ENCODE measurements around the gene CPA5.

The CPA5 gene

DNA sequence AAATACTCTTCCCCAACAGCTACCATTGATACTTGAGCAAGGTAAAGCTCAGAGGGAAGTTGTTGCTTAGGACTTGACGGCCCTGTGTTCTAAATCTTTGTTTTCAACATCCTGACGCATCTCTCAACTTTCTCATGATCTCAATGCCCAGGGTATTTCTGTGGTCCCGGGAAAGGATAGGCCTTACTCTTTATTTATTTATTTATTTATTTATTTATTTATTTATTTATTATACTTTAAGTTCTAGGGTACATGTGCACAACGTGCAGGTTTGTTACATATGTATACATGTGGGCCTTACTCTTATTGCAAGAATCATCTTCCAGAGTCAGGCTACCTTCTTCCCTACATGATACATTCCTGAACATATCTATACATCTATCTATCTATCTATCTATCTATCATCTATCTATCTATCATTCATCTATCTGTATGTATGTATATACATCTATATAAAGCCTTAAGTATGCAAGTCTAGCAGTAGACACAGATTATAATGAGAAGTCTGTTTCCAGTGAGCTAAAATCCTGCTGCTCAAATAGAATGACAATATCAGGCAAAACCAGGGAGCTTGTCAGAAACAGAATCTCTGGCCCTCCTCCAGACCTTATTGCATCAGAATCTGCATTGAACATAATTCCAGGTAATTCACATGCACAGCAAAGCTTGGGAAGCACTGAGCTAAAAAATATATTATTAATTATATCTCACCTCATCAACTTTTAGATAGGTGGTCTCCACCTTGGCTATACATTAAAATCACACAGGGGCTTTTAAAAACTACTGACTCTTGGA lies 12.2 kb upstream of the CPA5 start:
- DNase-seq (ENCODE audit: low read depth) = no peak

DNA sequence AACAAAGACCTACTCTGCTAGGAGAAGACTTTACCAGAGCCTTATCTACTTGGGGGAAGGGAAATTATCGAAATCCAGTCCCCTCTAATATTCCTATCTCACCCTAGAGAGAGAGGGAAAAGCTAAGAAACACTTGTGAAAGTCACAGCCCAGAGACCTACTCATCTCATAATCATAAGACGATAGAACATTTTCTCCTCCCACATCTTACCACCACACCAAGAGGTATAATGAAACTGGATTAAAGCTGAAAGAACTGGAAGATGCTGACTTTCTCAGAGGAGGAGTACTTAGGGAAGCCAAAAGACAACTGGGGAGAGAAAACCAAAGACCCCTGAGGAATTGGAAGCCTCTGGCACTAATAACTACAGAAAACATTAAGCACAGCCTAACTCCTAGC lies 10.8 kb upstream of the CPA5 start:
- no peak for DNase-seq (ENCODE audit: low read depth)

DNA sequence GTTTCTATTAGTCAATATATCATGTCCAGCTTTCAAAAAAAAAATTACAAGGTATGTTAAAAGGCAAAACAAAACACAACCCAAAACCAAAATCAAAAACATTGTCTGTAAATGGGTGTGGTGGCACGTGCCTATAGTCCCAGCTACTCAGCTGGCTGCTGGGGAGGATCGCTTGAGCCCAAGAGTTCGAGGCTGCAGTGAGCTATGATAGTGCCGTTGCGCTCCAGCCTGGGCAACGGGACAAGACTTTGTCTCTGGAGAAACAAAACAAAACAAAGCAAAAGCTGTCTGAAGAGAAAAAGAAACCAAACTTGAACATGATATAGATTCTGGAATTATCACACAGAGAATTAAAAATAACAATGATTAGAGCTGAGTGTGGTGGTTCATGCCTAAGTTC lies 10.3 kb upstream of the CPA5 start:
- DNase-seq (ENCODE audit: low read depth) = no peak

DNA sequence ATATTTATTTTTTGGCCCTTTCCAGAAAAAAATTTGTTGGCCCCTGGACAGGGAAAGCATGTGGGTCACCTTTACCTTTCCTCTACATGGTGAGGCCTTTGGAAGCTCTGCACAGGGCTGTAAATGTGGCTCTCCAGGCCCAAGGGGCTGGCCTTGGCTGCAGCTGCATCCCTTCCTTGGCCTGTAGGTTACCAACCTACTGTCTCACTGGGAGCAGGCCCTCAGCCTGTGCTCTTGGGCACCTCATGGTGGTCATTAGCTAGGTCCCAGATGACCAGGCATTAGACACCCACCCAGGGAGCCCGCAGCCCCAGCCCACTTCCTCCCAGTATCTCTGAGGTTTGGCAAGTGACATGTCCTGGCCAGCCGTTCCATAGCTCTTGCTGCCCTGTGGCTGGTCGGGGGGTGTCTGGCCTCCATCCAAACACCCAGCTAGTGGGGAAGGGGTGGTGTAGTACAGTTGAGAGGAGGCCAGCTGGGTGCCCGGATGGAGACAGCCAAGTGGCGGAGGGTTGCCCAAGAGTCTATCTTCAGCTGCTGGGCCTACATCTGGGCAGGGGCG lies 7.1 kb upstream of the CPA5 start:
- no peak for DNase-seq (ENCODE audit: low read depth)

DNA sequence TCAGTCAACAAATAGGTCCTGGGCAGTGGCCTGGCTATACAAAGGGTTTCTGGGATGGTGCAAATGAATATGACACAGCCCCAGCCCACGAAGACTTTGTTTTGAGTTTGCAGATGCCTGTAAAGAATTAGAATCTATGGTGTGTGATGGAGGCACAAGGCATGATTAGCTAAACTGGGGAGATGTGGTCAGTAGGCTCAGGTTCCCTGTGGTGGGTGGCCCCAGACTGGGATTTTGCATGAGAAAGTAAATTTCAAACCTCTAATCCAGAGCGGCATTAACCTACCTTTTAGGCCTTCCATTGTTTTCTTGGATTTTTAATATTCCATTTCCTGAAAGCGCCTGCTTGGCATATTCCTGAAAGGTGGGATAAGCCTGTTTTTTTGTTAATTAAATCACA lies 6.4 kb upstream of the CPA5 start:
- DNase-seq (ENCODE audit: low read depth) = no peak

DNA sequence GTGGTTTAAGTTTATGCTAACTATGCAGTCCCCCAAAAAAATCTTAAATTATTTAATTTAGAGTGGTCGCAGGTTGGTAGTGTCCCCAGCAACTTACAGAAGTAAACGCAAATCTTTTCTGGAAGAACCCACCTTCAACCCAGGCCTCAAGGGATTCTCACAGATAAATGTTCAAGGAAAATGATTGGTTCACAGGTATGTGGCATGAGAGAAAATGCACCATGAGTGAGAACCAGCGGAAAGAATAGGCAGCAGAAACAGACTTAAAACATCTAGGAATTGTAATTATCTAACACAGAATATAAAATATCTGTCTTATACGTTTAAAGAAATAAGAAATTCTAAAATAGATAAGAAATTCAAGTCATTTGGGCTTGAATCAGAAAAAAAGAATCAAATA lies 2.7 kb upstream of the CPA5 start:
- DNase-seq (ENCODE audit: low read depth) = no peak

DNA sequence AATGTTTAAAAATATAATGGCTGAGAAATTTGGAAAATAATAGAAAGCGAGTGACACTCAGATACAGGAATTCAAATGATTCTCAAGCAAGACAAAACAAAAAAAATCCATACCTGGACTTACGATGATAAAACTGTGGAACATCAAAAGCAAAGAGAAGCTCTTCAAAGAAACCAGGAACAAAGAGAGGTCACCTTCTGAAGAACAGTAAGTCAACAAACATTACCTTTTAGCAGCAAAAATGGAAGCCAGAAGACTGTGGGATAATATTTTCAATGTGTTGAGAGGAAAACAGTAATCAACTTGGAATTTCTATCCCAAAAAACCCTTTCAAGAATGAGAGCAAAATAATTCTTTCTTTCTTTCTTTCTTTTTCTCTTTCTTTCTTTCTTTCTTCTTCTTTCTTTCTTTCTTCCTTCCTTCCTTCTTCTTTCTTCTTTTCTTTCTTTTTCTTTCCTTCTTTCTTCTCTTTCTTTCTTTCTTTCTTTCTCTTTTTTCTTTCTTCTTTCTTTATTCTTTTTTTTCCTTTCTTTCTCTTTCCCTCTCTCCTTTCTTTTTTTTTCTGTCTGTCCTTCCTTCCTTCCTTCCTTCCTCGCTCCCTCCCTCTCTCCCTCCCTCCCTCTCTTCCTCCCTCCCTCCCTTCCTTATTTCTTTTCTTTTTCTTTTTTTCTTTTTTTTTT lies 1.8 kb upstream of the CPA5 start:
- no peak for DNase-seq (ENCODE audit: low read depth)

DNA sequence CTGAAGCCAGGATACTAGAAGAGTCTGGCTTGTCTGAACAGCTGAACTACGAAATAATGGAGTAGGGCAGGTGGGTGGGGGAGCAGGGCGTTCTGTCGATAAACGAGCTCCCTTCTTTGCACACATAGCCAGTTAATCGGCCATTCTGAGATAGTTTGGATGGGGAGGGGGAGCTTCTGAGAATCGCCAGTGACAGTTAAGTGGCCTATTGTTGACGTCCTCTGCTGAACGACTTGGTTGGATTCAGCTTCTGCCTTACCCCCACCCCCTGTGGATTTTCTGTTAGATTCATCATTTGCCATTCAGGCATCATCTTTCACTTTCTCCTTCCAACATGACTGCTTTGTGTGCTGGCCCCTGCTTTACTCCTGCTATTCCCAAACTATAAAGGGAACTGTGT lies 520 bp downstream of the CPA5 start:
- no peak for DNase-seq (ENCODE audit: low read depth)

DNA sequence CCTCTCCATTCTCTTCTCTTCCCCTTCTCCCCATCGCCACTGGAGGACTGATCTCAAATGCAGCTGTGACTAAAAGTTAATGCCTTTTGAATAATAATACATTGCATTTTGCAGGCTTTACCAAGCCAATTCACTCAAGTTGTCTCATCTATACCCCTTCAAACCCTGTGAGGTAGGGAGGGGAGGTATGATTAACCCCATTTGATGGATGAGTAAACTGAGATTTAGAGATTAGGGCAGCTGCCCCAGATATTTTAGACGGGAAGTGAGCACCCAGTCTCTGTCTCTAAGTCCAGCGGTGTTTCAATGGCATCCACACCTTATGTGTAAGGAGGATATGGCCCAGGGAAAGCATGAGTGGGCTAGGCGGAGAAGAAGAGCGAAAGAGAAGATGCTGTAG lies 1.1 kb downstream of the CPA5 start:
- DNase-seq (ENCODE audit: low read depth) = no peak

DNA sequence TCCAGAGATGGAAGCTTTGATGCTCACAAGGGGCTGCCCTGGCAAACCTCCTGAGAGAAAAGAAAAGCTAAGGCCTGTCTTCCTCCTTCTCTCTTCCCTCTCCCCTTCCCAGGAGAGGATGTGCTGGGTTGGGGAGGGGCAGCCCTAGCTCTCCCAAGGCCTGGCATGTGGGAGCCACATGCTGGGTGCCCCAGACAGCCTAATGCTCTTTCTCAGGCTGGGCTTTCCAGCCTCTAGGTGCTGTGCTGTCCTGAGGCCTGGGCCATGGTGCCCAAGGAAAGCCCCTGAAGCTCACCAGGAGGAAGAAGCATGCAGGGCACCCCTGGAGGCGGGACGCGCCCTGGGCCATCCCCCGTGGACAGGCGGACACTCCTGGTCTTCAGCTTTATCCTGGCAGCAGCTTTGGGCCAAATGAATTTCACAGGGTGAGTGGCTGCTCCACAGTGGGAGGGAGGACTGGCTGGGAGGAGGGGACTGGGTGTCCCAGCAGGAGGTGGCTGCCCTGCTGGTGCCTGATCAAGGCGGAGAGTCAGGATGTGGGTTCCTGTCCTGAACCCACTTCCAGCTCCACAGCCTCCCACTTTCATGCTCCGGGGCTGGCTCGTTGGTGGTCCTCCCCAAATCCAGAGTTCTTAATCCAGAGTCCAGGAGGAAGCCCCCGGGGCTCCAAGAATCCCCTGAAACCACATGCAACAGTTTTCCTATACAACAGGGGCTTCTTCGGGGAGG lies 1.7 kb downstream of the CPA5 start:
- no peak for DNase-seq (ENCODE audit: low read depth)

DNA sequence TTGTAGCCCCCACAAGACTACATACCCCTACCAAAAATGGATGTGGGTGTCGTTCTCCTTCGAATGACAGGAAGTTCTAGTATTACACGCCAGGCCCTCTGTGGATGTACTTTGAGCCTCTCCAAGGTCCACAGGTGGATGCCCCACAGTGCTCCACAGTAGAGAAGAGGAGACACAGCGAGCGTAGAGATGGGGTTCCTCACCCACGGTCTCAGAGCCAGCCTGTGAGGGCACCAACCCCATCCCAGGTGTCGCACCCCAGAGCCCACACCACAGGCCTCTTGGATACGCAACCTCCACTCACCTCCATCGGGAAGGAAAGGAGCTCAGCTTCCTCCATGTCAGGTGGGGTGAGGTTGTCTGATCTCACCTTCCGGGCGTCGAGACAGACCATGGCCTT lies 2.3 kb downstream of the CPA5 start:
- DNase-seq (ENCODE audit: low read depth) = no peak

DNA sequence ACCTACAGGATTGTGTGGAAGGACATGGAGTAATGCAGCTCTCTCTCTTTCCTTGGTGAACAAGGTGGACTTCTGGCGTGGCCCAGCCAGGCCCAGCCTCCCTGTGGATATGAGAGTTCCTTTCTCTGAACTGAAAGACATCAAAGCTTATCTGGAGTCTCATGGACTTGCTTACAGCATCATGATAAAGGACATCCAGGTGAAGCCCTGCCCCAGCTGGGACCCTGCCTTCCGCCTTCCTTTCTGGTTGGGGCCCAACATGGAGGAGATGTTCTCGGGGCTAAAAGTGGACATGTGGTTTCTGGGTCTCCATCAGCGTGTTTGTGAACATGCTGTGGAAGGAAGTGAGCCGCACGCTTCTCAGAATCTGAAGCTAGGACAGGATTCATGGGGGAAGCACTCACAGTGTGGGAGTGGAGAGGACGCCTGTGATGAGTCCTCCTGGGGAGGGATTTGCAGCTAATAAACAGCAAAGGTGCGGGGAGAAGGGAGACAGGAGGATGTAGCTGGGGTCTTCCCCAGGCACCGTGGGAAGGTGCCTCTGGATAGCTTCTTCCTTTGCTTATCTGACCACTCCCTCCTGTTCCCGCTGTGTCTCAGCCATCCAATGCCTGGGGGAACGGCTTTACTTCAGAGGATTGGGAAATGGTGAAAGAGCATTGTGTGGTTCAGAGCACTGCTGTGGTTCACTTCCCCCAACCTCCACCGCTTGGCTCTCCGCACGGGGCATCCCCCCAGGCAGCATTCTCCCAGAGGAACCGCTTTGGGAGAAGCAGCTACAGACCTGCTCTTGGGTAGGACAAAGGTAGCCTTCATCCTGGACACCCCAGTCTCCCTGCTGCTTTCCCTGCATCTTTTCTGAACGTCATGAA lies 5.5 kb downstream of the CPA5 start:
- no peak for DNase-seq (ENCODE audit: low read depth)

DNA sequence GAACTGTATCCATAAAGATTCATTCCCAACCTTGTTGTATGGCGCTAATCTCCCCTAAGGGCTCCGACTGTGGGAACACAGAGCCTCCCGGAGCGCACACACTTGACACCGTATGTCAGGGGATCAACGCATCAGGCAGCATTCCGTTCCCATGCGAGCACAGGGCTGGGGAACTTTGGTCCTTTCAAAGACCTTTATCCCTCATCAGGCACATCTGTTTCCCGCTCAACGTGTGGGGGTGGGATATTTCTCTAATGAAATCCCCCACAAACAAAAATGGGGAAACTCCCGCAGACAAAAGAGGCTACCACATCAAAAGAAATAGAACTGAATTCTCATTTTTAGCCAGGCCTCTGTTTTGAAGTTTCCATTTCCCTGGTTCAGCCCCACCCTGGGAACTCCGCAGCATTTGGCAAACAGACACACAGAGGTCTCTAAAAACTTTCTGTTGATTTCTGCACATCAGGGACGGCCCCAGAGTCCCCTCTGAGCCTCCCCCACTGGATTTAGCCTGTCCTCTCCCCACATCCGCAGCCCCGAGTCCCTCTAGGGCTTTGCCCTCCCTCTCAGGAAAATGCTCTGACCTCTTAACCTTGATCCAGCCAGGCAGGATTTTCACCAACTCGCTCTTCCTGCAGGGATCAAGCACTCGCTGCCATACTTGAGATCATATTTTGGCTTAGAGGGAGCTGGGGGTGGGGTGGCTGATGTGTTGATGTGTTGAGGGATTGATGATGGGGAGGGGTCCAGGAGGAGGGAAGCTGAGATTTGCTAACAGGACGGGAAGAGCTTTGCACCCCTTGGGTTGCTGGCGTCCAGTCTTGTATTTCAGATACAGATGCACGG lies 6.6 kb downstream of the CPA5 start:
- no peak for DNase-seq (ENCODE audit: low read depth)

DNA sequence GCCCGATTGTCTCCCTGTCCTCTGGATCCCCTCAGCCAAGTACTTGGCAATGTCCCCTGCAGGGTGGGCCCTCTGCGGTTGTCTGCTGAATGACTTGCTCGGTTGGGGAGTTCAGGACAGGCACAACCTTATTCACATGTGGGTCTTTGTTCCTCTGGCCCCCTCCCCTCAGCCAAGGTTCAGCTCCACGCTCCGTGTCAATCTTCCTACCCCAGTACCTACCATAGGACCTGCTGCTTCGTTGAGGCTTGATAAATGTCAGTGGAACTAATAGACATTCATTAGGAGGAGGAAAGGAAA lies 7.1 kb downstream of the CPA5 start:
- DNase-seq (ENCODE audit: low read depth) = no peak

DNA sequence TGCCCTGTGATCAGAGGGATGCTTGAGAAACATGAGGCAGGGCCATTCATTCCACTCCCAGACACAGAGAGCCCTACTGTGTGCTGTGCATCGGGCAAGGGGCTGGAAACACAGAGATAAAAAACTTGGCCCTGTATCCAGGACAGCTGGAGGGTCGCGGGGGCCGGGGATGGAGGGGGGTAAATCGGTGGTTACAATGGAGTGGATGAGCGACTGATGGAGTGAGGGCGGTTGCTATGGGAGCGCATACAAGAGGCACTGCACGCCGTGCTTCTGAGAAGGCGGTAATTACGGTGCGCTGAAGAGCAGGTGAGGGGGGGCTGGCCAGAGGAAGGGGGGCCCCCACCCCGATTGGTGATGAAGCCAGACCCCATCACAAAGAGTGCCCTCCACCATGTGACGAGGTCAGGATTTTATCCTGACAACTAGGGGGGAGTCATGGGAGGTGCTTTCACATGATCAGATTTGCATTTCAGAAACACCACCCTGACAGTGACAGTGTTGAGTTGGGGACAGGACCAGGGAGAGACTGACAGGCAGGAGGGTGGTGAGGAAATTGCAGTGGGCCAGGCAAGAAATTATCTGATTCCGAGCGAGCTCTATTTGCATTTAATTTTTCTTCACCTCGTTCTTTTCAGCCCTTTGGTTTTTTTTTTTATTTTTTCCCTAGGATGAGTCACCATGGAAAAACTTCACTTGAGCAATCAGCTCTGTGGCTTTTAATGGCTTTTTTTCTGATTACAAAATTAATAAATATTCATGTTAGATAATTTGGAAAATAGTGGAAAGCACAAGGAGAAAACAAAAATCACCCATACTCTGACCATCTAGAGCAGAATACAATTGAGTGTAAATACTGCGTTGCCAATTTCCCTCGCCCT lies 7.8 kb downstream of the CPA5 start:
- no peak for DNase-seq (ENCODE audit: low read depth)

DNA sequence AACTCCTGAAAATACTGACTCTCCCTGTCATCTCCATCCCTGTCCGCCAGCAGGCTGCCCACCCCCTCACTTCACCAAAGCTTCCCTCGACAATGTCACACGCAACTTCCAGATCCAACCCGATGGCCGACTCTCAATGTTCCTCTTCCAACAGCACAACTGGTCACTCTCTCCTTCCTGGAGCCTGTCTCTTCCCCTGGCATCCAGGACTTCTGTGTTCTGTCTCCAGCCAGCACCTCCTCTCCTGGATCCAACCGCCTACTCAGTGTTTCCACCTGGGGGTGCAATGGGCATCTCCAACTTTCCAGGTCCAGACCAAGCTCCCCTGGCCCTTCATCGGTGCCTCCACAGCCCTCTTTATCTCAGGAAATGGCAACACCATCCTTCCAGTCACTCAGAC lies 8.6 kb downstream of the CPA5 start:
- DNase-seq (ENCODE audit: low read depth) = no peak

DNA sequence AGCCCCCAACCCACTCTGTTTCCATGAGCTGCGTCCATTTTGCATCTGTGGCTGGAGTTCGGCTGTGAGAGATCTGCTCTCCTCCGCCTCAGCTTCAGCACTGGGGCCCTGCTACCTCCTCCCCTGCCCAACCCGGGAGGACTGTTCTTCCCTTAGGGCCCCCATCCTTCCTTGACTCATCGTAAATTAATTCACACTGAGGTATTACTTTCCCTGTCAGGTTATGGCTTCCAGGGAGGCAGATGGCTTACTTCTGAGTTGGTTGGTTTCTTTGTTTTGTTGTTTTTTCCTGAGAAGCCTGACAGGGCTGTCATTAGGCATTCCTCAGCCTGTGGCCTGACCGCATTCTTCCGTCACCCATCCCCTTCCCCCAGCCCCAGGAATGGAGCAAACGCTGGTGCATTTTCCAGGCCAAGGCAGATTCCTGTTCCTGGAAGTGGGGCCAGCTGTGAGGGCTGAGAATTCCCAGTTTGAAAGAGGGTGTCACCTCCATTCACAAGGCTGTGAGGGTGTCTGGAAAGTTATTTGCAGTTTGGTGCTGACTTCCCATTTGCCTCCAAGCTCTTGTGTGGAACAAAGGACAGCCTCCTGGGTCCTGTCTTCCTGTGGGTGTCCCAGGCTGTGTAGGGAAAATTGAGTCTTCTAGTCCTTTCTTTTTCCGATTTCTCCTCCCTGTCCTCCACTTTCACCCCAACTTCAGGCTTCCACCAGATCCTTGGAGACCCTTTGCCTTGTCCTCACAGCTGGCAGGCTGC lies 11.7 kb downstream of the CPA5 start:
- no peak for DNase-seq (ENCODE audit: low read depth)

DNA sequence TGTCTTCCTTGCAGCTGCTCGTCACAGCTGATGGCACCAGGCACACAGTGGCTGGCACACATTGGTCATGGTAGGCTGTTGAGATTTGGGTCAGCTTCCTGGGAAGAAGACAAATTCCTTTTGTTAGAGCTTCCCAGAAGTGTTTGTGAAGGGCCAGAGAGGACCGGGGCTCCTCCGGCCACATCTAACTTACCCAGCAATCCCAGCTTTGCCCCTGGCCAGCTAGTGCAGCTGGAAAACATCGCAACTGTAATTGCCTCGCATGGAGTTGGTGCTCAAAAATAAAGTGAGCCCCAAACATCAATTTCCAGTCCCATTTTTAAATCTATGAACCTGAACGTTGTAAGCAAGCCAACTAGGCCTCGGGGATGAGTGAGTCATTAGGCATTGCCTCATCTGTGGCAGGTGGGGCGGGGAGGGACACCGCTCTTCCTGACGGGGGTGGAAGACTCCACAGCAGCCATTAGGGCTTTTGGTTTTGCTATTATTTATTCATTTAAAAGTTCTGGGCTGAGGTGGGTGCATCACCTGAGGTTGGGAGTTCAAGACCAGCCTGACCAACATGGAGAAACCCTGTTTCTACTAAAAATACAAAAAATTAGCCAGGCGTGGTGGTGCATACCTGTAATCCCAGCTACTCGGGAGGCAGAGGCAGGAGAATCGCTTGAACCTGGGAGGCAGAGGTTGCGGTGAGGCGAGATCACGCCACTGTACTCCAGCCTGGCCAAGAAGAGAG lies 12.4 kb downstream of the CPA5 start:
- DNase-seq (ENCODE audit: low read depth) = no peak

DNA sequence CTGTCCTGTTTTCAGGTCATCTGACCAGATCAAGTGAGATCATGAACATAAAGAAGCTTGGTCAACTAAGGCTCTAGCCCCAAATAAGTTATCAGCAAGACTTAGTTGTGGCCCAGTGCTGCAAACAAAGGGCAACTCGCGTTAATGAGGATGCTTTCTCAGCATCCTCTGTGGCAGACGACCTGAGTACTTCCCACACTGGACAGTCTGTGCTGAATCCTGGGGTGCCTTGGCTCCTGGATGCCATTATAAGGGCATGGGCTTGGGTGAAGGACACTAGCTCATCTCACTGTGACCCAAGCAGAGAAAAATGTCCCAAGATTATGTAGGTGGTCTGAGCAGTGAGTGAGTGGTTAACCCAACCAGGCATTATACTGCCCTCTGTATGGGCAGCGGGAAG lies 13.9 kb downstream of the CPA5 start:
- no peak for DNase-seq (ENCODE audit: low read depth)

All from activated gamma-delta T cell treated with anti-CD3 and anti-CD28 coated beads, Interleukin-2, amount 50 U/mL, for 16 hours (primary cell).